ENCODE data around the gene SLC17A1. TPM values are rescaled to one million over a fixed set of nuclear protein-coding genes. Genes with fewer than 3 reads are reported as not detected.
"Not testable (repeated sequence)": the region's sequence is repeated elsewhere in the genome, so short reads cannot be mapped to it uniquely, and the experiment has no call there.

The SLC17A1 gene
- total RNA-seq, 1 donor from 2014 or later, result not detected

DNA sequence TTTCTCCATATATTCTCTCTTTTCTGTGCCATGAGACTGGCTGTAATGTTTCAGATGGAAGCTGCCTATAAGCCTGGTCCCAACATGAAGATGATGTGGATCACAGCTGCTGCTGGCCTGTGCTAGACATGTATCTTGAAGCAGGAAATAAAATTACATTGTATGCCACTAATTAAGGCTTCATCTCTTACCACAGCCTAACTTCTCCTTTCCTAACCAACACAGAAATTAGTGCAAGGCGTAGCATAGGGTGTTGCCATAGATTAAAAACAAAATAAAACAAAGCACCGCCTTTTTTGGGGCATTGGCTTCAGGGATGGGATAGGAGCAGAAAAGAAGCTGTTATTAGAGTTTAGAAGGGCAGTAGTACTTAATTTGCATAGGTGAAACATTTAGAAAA is 82.0 kb downstream of the SLC17A1 start:
- no peaks in the 10 kb centered on the region for H3K36me3 Mint-ChIP-seq (ENCODE audit: low read depth, unreplicated experiment)
- no peak overlapping the region for H3K4me3 Mint-ChIP-seq (ENCODE audit: unreplicated experiment)
- peaks cover 2% of the 10 kb centered on the region for H3K27me3 Mint-ChIP-seq (ENCODE audit: unreplicated experiment)
- no peak for DNase-seq (ENCODE audit: low spot score)
- peaks cover 13% of the 10 kb centered on the region for H3K4me1 Mint-ChIP-seq (ENCODE audit: unreplicated experiment)
- TF ChIP-seq, protein P1, sequence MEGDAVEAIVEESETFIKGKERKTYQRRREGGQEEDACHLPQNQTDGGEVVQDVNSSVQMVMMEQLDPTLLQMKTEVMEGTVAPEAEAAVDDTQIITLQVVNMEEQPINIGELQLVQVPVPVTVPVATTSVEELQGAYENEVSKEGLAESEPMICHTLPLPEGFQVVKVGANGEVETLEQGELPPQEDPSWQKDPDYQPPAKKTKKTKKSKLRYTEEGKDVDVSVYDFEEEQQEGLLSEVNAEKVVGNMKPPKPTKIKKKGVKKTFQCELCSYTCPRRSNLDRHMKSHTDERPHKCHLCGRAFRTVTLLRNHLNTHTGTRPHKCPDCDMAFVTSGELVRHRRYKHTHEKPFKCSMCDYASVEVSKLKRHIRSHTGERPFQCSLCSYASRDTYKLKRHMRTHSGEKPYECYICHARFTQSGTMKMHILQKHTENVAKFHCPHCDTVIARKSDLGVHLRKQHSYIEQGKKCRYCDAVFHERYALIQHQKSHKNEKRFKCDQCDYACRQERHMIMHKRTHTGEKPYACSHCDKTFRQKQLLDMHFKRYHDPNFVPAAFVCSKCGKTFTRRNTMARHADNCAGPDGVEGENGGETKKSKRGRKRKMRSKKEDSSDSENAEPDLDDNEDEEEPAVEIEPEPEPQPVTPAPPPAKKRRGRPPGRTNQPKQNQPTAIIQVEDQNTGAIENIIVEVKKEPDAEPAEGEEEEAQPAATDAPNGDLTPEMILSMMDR (IDR thresholded peaks at IDR 0.05; ENCODE audit: unreplicated experiment), result no peak
- H3K9me3 Mint-ChIP-seq (ENCODE audit: unreplicated experiment), result no peaks in the 10 kb centered on the region
- no peak overlapping the region for H3K27ac Mint-ChIP-seq (ENCODE audit: unreplicated experiment)

DNA sequence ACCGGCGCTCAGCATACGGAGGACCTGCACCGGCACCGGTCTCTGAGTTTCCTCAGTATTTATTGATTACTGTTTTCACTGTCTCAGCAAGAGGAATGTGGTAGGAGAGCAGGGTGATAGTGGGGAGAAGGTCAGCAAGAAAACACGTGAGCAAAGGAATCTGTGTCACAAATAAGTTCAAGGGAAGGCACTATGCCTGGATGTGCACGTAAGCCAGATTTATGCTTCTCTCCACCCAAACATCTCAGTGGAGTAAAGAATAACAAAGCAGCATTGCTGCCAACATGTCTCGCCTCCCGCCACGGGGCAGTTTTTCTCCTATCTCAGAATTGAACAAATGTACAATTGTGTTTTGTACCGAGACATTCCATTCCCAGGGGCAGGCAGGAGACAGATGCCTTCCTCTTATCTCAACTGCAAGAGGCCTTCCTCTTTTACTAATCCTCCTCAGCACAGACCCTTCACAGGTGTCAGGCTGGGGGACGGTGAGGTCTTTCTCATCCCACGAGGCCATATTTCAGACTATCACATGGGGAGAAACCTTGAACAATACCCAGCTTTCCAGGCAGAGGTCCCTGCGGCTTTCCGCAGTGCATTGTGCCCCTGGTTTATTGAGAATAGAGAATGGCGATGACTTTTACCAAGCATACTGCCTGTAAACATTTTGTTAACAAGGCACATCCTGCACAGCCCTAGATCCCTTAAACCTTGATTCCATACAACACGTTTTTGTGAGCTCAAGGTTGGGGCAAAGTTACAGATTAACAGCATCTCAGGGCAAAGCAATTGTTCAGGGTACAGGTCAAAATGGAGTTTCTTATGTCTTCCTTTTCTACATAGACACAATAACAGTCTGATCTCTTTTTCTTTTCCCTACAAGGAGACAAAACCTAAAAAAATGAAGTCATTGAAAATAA is 83.0 kb downstream of the SLC17A1 start:
- not testable (repeated sequence) for DNase-seq (ENCODE audit: low spot score); H3K9me3 Mint-ChIP-seq (ENCODE audit: unreplicated experiment); H3K4me3 Mint-ChIP-seq (ENCODE audit: unreplicated experiment); H3K27me3 Mint-ChIP-seq (ENCODE audit: unreplicated experiment); H3K36me3 Mint-ChIP-seq (ENCODE audit: low read depth, unreplicated experiment)
- Mint-ChIP-seq H3K27ac (ENCODE audit: unreplicated experiment) (peak overlapping the region; percentile 24), H3K4me1 (ENCODE audit: unreplicated experiment) (peaks cover 13% of the 10 kb centered on the region)

DNA sequence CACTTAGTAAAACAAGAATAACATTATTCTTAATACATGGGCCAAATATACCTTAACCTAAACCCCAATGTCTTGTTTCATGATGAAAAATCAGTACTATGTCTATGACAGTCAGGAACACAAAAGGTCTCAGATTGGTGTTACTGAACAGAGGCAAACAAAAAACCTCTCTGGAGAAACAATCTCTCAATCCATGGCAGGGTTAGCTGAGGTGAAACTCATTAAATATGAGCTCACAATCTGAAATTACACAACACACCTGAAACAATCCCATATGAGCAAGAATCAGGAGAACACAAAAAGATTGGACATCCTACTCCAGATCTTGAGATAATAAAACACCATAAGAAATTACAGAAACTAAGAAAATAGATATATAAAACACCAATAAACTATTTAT is 83.8 kb downstream of the SLC17A1 start:
- no peak overlapping the region for H3K4me3 Mint-ChIP-seq (ENCODE audit: unreplicated experiment)
- no peak overlapping the region for H3K27ac Mint-ChIP-seq (ENCODE audit: unreplicated experiment)
- no peaks in the 10 kb centered on the region for H3K9me3 Mint-ChIP-seq (ENCODE audit: unreplicated experiment)
- no peaks in the 10 kb centered on the region for H3K36me3 Mint-ChIP-seq (ENCODE audit: low read depth, unreplicated experiment)
- peaks cover 13% of the 10 kb centered on the region for H3K4me1 Mint-ChIP-seq (ENCODE audit: unreplicated experiment)
- no peak for DNase-seq (ENCODE audit: low spot score)
- TF ChIP-seq, protein P1 (IDR thresholded peaks at IDR 0.05; ENCODE audit: unreplicated experiment), result no peak
- peaks cover 2% of the 10 kb centered on the region for H3K27me3 Mint-ChIP-seq (ENCODE audit: unreplicated experiment)

DNA sequence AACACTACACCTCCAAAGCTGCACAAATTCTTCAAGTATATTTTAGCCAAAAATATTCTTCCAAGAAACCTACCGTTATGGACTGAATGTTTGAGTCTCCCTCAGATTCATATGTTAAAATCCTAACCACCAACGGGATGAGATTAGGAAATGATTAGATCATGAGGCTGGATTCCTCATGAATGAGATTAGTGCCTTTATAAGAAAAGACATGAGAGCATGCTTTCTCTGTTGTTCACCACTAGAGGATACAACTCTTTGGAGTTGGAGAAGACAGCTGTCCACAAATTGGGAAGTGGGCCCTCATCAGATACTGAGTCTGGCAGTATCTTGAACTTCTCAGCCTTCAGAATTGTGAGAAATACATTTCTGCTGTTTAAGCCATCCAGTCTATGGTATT is 84.4 kb downstream of the SLC17A1 start:
- Mint-ChIP-seq H3K27me3 (ENCODE audit: unreplicated experiment) (peaks cover 2% of the 10 kb centered on the region), H3K27ac (ENCODE audit: unreplicated experiment) (no peak overlapping the region), H3K9me3 (ENCODE audit: unreplicated experiment) (no peaks in the 10 kb centered on the region), H3K36me3 (ENCODE audit: low read depth, unreplicated experiment) (no peaks in the 10 kb centered on the region), H3K4me3 (ENCODE audit: unreplicated experiment) (no peak overlapping the region), H3K4me1 (ENCODE audit: unreplicated experiment) (peaks cover 13% of the 10 kb centered on the region)
- no peak for DNase-seq (ENCODE audit: low spot score)
- TF ChIP-seq, protein P1 (IDR thresholded peaks at IDR 0.05; ENCODE audit: unreplicated experiment), result no peak

DNA sequence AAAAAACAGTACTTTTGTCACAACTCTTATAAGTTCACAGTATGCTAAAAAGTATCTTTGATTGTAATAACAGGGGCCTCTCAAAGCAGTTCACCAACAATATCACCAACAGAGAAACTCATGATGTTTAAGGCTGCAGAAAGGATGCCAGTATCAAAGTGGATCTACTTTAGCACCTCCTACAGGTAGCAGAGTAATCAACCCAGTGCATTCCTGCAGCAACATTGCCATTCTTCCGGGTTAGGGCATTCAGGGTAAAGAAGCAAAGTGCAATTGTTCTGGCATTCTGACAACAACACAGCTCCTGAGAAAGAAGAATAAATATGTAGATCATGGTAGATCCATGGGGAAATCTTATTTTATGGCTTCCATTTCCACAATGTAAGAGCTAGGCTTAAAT is 84.9 kb downstream of the SLC17A1 start:
- Mint-ChIP-seq H3K4me3 (ENCODE audit: unreplicated experiment) (no peak overlapping the region), H3K27me3 (ENCODE audit: unreplicated experiment) (peaks cover 2% of the 10 kb centered on the region), H3K4me1 (ENCODE audit: unreplicated experiment) (peaks cover 13% of the 10 kb centered on the region), H3K36me3 (ENCODE audit: low read depth, unreplicated experiment) (no peaks in the 10 kb centered on the region), H3K27ac (ENCODE audit: unreplicated experiment) (no peak overlapping the region), H3K9me3 (ENCODE audit: unreplicated experiment) (no peaks in the 10 kb centered on the region)
- TF ChIP-seq, protein P1 (IDR thresholded peaks at IDR 0.05; ENCODE audit: unreplicated experiment), result no peak
- DNase-seq (ENCODE audit: low spot score), result no peak

Measured in endothelial cell (in vitro differentiated cells).